Measurements from ENCODE around the gene SLCO3A1. TPM values are rescaled to one million over a fixed set of nuclear protein-coding genes. Genes with fewer than 3 reads are reported as not detected.

Gene SLCO3A1
- total and polyA plus RNA-seq, 12 donors: 1.8 to 26.6 (median 17.2) TPM

DNA sequence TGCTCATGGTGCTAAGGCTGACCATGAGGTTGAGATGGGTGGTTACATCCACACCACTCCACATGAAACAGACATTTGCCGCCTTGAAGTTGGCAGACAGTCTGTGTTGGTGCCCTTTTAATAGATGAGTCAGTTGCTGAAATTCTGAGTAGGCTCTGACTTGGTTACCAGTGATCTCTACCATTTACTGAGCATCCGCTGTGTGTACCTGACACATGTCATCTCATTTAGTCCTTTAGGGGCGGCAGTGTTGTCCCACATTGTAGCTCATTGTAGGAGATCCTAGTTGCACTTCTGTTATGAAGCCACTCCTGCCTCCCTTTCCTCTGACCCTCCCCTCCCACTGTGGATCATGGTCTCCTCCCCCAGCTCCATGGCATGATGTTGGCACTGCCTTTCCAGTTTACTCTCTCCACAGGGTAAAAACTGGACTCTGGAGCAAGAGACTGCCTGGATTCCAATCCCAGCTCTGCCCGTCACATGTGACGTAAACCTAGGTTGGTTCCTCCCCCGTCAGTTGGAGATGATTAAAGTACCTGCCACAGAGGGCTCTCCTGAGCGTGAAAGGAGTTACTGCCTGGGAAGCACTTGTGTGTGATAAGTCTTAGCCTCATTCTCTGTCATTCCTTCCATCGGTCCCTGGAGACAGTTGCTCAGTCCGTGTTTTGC lies 21.6 kb downstream of the SLCO3A1 start:
- 80 to 95% (median 93%) methylated on average over 9 of the region's 9 CpGs for WGBS, 4 donors
- no peaks in the 10 kb centered on the region for H3K27me3 ChIP-seq
- H3K27ac ChIP-seq: no peak overlapping the region
- H3K4me3 ChIP-seq: no peak overlapping the region
- TF ChIP-seq POLR2A (IDR thresholded peaks at IDR 0.05): no peak
- TF ChIP-seq, protein P1, sequence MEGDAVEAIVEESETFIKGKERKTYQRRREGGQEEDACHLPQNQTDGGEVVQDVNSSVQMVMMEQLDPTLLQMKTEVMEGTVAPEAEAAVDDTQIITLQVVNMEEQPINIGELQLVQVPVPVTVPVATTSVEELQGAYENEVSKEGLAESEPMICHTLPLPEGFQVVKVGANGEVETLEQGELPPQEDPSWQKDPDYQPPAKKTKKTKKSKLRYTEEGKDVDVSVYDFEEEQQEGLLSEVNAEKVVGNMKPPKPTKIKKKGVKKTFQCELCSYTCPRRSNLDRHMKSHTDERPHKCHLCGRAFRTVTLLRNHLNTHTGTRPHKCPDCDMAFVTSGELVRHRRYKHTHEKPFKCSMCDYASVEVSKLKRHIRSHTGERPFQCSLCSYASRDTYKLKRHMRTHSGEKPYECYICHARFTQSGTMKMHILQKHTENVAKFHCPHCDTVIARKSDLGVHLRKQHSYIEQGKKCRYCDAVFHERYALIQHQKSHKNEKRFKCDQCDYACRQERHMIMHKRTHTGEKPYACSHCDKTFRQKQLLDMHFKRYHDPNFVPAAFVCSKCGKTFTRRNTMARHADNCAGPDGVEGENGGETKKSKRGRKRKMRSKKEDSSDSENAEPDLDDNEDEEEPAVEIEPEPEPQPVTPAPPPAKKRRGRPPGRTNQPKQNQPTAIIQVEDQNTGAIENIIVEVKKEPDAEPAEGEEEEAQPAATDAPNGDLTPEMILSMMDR (IDR thresholded peaks at IDR 0.05): no peak
- no peaks in the 10 kb centered on the region for H3K4me1 ChIP-seq (replicated peaks in 1 of 2)
- intact Hi-C loops (cut with DNase I): no loop called here
- H3K9me3 ChIP-seq (replicated peaks in 1 of 3): no peaks in the 10 kb centered on the region
- no peak for DNase-seq
- H3K36me3 ChIP-seq (replicated peaks in 1 of 2): no peaks in the 10 kb centered on the region

DNA sequence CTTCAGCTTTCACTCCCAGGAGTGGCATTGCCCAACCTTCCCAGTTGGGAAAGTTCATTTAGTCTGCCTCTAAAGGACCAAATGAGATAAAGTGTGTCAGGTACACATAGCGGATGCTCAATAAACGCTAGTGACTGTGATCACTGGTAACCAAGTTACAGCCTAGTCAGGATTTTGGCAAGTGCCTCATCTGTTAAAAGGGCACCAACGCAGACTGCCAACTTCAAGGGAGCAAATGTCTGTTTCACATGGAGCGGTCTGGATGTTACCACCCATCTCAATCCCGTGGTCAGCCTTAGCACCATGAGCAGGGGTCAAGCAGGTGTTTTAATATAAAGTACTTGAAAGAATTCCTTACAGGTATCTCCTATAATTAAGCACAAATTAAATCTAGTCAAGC lies 22.7 kb downstream of the SLCO3A1 start:
- Histone ChIP-seq H3K4me1 (replicated peaks in 1 of 2) (no peaks in the 10 kb centered on the region), H3K9me3 (replicated peaks in 1 of 3) (no peaks in the 10 kb centered on the region), H3K36me3 (replicated peaks in 1 of 2) (no peaks in the 10 kb centered on the region), H3K27ac (no peak overlapping the region), H3K27me3 (no peaks in the 10 kb centered on the region), H3K4me3 (no peak overlapping the region)
- no peak for TF ChIP-seq POLR2A (IDR thresholded peaks at IDR 0.05)
- TF ChIP-seq, protein P1 (IDR thresholded peaks at IDR 0.05): no peak
- DNase-seq: no peak
- 95 to 99% (median 96%) methylated on average over 5 of the region's 5 CpGs for WGBS, 4 donors
- intact Hi-C loops (cut with DNase I): no loop called here

DNA sequence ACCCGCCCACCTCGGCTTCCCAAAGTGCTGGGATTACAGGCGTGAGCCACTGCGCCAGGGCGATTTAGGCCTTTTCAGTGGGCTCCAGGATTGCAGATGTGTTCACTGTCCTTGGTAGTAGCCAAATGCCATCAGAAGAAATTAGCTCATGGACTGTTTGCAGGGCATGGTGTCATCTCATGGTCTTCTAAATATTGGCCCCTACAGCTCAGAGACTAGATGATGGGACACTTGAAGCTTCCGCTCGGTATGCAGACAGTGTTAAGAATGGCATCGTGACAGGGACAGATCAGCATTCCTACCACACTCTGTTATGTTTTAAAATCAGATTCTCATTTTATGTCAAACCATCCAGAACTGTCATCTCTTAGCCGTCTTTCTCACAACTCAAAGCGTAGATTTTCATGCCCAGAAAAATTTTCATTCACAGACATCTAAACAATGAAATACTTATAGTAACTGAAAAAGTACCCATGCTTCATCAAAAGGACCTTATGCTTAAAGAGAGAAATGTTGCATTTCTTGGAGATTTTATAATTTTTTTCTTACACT lies 24.9 kb downstream of the SLCO3A1 start:
- Histone ChIP-seq H3K27me3 (no peaks in the 10 kb centered on the region), H3K36me3 (replicated peaks in 1 of 2) (no peaks in the 10 kb centered on the region), H3K4me1 (replicated peaks in 1 of 2) (no peaks in the 10 kb centered on the region), H3K9me3 (replicated peaks in 1 of 3) (no peaks in the 10 kb centered on the region), H3K4me3 (no peak overlapping the region), H3K27ac (no peak overlapping the region)
- no peak for TF ChIP-seq POLR2A (IDR thresholded peaks at IDR 0.05)
- TF ChIP-seq, protein P1 (IDR thresholded peaks at IDR 0.05): no peak
- intact Hi-C loops (cut with DNase I): no loop called here
- 91 to 98% (median 96%) methylated on average over 7 to 10 of the region's 10 CpGs for WGBS, 4 donors
- no peak for DNase-seq

DNA sequence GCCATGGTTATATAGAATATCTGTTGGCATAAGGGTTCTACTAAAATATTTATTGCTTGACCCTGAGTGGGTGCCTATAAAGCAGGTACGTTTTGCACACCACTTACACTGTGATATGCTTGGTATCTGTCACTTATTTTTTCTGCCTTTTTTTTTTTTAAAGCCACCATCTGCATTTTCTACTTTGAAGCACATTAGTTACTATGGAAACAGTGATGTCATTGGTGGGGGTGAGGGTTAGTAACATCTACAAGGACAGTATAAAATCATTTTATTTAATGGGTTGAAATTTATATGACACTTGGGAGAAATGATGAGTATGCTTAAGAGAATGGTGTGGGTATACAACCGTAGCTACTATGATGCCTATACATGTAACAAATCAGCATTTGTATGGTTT lies 25.6 kb downstream of the SLCO3A1 start:
- Histone ChIP-seq H3K4me3 (no peak overlapping the region), H3K27ac (no peak overlapping the region), H3K4me1 (replicated peaks in 1 of 2) (no peaks in the 10 kb centered on the region), H3K27me3 (no peaks in the 10 kb centered on the region), H3K36me3 (replicated peaks in 1 of 2) (no peaks in the 10 kb centered on the region), H3K9me3 (replicated peaks in 1 of 3) (no peaks in the 10 kb centered on the region)
- no peak for DNase-seq
- 71 to 83% (median 76%) methylated on average over 2 of the region's 2 CpGs for WGBS, 4 donors
- intact Hi-C loops (cut with DNase I): no loop called here
- TF ChIP-seq POLR2A (IDR thresholded peaks at IDR 0.05): no peak
- TF ChIP-seq, protein P1 (IDR thresholded peaks at IDR 0.05): no peak

Measured in adrenal gland (tissue), 12 donors.